ENCODE measurements around the gene SLC4A1AP.

SLC4A1AP gene

DNA sequence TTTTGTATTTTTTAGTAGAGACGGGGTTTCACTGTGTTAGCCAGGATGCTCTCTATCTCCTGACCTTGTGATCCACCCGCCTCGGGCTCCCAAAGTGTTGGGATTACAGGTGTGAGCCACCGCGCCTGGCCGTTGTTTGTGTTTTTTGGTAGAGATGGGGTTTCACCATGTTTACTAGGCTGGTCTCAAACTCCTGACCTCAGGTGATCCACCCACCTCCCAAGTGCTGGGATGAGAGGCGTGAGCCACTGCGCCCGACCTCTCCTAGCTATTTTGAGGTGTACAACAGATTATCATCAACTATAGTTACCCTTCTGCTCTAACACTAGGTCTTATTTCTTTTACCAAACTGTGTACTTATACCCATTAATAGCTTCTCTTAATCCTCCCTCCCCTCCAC lies 78.9 kb downstream of the SLC4A1AP start:
- no peak for DNase-seq (ENCODE audit: low spot score)
